ENCODE results near the gene LAMTOR4.

LAMTOR4 gene

DNA sequence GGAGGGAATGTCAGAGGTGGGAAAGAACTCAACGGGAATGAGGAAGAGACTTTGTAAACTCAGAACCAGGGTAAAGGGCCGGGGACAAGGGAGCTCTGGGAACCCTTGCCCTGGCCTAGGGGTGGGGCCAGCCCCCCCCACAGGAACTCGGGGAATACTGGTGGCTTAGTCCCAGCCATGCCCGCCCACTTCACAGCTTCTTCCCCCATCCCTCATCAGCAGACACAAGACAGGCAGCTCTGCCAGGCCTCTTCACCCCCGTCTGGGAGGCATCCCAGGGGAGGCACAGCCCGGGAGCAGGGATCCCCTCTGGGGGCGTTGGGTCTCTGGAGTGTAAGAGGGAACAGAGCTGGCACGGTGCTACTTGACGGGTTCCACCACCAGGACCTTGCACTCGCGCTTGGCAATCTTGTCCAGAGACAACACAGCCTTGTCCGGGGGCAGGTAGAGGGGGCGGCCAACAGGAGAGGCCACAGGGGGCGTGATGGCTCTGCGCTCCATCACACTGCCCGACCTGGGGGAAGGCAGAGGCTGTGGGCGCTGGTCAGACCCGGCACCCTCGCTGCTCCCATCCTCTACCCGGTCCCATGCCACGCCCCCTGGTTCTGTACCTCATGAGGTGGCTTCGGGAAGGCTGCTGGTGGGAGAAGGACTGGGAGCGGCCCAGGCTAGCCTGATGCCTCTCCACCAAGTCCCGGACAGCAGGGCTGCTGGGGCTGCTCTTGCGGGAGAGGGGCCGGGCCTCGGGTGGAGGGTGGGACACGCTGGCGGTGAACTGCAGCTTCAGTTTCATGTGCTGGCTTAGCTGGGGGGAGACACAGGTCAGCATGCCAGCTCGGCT, 6.2 kb downstream of the LAMTOR4 start:
- DNase-seq: no peak

- DNase-seq: no peak
Observed at GRCh38 chr7:100155553-100156317, 7.0 kb downstream of the LAMTOR4 start.

GRCh38 chr7:100156331-100157068, 7.8 kb downstream of the LAMTOR4 start:
- no peak for DNase-seq

DNA sequence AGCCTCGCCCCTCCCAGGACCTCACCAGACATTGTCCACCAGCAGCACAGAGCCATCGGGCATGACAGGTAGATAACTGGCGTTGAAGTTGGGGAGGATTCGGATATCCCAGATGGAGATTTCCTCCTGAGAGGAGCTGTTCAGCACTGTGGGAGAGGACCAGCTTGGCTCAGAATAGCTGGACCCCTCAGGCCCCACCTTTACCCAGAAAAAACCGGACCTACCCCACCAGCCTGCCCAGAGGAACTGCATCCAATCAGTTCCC, 8.3 kb downstream of the LAMTOR4 start:
- DNase-seq: no peak

DNA sequence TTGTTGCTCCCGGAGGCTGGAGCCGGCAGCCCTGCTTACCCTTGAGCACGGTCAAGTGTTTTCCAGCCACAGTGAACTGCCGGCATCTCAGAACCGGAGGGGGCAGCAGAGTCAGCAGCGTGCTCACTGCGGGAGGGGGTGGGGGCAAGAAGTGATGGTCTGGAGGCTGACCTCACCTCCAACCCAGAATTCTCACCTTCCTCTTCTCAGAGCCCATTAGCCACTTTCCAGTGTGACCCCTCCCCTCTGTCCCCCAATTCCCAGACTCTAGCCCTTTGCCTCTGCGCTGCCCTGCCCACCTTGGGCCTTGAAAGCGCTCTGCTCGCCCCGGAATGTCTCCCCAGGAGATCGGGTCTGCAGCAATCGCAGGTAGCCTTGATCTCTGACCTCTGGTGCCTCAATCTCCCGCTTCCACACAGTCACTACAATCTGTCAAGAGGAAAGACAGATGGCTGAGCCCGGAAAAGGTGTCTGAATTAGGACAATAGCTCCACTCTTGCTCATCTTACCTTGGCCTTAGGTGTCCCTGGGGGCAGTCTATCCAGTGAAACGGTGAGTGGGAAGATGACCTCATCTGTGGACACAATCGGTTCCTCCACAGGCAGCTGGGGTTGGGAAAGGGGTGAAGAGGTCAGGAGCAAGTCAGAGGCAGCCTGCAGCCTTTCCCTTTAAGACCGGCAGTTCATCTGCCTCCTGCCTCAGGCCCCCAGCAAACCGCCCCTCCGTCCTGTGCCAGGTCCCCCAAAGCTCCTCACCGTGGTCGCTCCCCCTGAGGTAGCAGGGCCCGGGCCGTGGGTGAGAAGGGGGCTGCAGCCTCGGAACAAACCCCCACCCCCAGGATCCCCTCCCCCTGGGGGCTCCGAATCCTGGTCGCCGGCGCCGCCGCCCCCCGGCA, 8.9 kb downstream of the LAMTOR4 start:
- DNase-seq: peak; percentile 50

DNA sequence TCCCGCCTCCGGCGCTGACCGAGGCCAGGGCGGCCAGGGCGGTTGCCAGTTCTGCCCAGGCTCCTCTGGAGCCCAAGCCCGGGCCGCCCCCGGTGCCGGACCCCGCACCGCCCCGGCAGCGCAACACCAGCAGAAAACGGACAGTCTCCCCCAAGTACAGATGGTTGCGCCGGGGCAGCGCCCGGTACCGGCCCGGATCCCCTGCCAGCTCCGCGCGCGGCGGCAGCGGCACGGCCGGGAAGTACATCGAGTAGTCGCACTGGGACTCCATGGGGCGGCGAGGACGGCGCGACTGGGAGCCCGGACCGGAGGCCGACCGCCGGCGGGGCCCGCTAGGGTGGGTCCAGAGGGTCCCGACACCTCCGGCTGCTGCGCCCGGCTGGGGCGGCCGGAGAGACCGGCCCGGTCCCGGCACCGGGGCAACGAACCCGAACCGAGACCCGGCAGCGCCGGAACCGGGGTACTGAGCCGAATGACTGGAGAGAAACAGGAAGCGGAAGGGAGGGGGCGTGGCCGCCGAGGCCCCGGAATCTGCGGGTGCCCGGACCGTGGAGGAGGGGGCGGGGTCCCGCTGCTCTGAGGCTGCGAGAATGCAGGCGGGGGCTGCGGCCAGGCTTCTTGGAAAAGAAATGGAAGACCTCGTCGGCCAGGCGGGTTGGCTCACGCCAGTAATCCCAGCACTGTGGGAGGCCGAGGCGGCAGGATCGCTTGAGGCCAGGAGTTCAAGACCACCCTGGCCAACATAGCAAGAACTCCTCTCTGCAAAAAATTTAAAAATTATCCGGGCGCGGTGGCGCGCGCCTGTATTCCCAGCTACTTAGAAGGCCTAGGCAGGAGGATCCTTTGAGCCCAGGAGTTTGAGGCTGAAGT, 9.7 kb downstream of the LAMTOR4 start, which contains the start of gene TRAPPC14:
TRAPPC14 (minus strand) TSS at position 495 of the 870 bp plus-strand sequence; CDS start at position 271, 224 bp downstream.
- DNase-seq: peak; percentile 80

DNA sequence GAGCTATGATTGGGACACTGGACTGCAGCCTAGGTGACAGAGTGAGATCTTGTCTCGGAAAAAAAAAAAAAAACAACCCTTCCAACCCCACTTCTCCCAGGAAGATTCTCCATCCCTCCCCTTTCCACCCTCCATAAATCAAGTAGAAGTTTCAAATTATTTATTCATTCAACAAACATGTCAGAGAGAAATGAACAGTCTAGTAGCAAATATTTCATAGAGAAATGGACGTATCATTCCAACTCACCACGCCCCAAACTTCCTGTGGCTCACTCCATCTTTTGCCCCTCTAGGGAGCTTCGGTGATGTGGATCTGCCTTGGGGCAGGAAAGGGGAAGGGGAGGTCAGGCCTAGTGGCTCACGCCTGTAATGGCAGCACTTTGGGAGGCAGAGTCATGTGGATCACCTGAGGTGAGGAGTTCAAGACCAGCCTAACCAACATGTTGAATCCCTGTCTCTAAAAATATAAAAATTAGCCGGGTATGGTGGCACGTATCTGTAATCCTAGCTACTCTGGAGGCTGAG, 10.4 kb downstream of the LAMTOR4 start:
- DNase-seq: no peak

DNA sequence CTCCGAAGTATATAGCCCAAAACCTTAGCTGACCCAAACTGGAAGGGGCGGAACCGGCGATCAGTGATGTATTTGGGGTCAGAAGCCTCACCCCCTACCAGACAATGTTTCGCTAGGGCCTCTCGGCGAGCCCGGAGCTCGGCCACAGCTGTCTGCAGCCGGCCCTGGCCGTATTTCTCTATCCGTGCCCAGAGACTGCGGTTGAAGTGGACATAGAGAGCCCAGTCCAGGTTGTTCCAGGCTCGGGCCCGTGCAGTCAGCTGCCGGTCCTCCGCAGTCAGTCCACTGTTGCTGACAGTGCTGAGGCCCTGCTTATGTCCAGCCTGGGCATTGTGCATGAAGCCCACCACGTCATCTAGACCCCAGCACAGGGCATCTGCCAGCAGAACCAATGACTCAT, 11.3 kb downstream of the LAMTOR4 start:
- no peak for DNase-seq

DNA sequence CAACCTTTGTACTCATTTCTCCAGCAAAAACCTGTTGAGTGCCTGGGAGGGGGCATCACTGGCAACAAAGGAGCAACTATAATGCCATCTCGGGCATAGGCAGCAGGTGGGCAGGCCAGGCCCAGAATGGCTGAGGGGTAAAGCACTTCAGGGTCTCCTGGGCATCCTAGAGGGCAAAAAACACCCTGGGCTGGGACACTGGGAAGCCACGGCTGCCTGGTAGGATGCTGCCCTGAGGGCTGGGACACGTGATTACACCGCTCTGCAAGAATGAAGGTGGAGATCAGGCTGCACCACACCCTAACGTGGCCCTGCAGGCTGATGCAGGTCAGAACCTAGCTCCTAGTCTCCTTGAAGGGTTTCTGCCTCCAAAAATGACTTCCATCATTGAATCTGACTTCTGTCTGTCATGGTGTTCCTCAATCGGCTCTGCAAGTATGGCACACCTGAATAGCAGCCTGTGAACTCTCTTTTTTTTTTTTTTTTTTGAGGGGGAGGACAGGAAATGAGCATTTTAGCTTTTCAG, 14.4 kb downstream of the LAMTOR4 start:
- DNase-seq: no peak

DNA sequence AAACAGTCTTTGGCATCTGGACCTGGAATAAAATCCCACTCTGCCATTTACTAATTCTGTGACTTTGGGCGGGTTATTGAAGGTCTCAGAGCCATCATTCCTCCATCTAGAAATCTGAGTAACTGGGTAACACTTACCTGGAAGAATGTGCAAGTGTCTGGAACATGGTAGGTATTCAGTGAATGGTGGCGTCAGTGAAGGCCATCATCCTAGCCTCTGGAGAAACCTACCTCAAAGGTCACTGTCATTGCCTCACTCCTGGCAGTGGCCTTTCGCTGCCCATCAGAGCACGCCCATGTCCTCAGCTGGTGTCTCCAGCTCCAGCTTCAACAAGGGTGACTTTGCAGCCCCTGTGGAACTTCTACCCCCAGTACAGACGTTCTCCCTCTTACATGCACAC, 15.2 kb downstream of the LAMTOR4 start:
- DNase-seq: no peak

GRCh38 chr7:100166317-100166940, 17.7 kb downstream of the LAMTOR4 start:
- DNase-seq: no peak

GRCh38 chr7:100166970-100167911, 18.5 kb downstream of the LAMTOR4 start:
- DNase-seq: no peak

GRCh38 chr7:100167912-100168323, 19.2 kb downstream of the LAMTOR4 start:
- no peak for DNase-seq

- no peak for DNase-seq
Observed at GRCh38 chr7:100169147-100169850, 20.6 kb downstream of the LAMTOR4 start.

GRCh38 chr7:100170101-100170897, 21.6 kb downstream of the LAMTOR4 start:
- no peak for DNase-seq

GRCh38 chr7:100171087-100171681, 22.5 kb downstream of the LAMTOR4 start:
- no peak for DNase-seq

DNA sequence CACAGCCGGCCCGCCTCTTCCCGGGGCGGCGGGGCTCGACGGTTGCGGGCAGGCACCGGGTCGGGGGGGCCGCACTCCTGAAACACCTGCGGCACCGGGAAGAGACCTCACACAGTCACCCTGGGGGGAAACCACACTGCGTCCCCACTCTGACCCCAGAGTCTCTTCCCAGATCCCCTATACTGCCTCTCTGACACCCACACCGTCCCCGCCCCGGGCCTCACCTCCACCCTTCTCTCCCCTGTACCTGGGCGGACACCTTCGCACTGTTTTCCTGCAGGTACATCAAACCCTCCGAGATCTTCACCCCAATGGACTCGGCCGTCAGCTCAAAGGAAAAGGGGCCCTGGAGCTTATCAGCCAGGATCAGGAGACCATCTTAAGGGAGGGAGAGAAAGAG, 23.1 kb downstream of the LAMTOR4 start:
- no peak for DNase-seq

All from kidney glomerular epithelial cell (primary cell).